Loucy (cell line): ENCODE data around the gene DUSP2.

Experiments used
- H2AFZ ChIP-seq: fragments of 200-600 bp; sonication (generic); 2 replicates; pipeline ENCODE4 v1.6.0; 2016; ENCODE audit warnings: antibody characterized with exemption, mild to moderate bottlenecking, low read length, moderate library complexity
- H3F3A ChIP-seq: fragments of 200-600 bp; 2 replicates; pipeline ENCODE4 v1.6.0; 2016; ENCODE audit warnings: antibody characterized with exemption, low read depth, mild to moderate bottlenecking
- H3K27me3 ChIP-seq: fragments of 200-600 bp; sonication (generic); 2 replicates; pipeline ENCODE4 v1.6.1; 2014; ENCODE audit warnings: low read length, mild to moderate bottlenecking; ENCODE audit not compliant: insufficient read depth, poor library complexity, severe bottlenecking
- H3K36me3 ChIP-seq: fragments of 200-600 bp; sonication (generic); 2 replicates; pipeline ENCODE4 v1.6.1; 2016; ENCODE audit warnings: low read length; ENCODE audit not compliant: insufficient read depth
- H3K4me1 ChIP-seq: fragments of 200-600 bp; sonication (generic); 2 replicates; pipeline ENCODE4 v1.5.1; 2014; ENCODE audit warnings: low read length, mild to moderate bottlenecking; ENCODE audit not compliant: insufficient read depth, poor library complexity, severe bottlenecking
- H3K4me2 ChIP-seq: fragments of 200-600 bp; sonication (generic); 2 replicates; pipeline ENCODE4 v1.6.0; 2014; ENCODE audit warnings: antibody characterized with exemption, low read length, low read depth, mild to moderate bottlenecking; ENCODE audit not compliant: poor library complexity, severe bottlenecking
- H3K4me3 ChIP-seq: fragments of 200-600 bp; sonication (generic); 2 replicates; pipeline ENCODE4 v1.5.1; 2014; ENCODE audit warnings: low read length, mild to moderate bottlenecking, mixed read lengths; ENCODE audit not compliant: poor library complexity, severe bottlenecking
- H3K79me2 ChIP-seq: fragments of 200-600 bp; sonication (generic); 2 replicates; pipeline ENCODE4 v1.6.1; 2014; ENCODE audit warnings: low read length; ENCODE audit not compliant: insufficient read depth
- H3K9ac ChIP-seq: fragments of 200-600 bp; sonication (generic); 2 replicates; pipeline ENCODE4 v1.6.0; 2014; ENCODE audit warnings: mild to moderate bottlenecking, low read depth, low read length, moderate library complexity; ENCODE audit not compliant: poor library complexity, severe bottlenecking
- H3K9me2 ChIP-seq: fragments of 200-600 bp; sonication (generic); replicated peaks from 2 replicates; pipeline ENCODE4 v1.6.1; 2016; ENCODE audit warnings: low read depth, low read length, mixed read lengths
- H3K9me3 ChIP-seq: fragments of 200-600 bp; sonication (generic); 2 replicates; pipeline ENCODE4 v1.6.1; 2014; ENCODE audit warnings: mild to moderate bottlenecking, antibody characterized with exemption, low read length, low read depth; ENCODE audit not compliant: insufficient read depth
- H4K20me1 ChIP-seq: fragments of 200-600 bp; sonication (generic); 2 replicates; pipeline ENCODE4 v1.6.0; 2014; ENCODE audit warnings: antibody characterized with exemption, low read length, mild to moderate bottlenecking; ENCODE audit not compliant: insufficient read depth, poor library complexity, severe bottlenecking
- CTCF ChIP-seq: fragments of 200-600 bp; sonication (generic); conservative IDR thresholded peaks from 2 replicates; pipeline ENCODE4 v1.5.1; 2014; ENCODE audit warnings: mild to moderate bottlenecking, antibody characterized with exemption, low read length
- EZH2phosphoT487 ChIP-seq: fragments of 200-600 bp; IDR thresholded peaks from 2 replicates; pipeline ENCODE4 v1.6.1; 2018; ENCODE audit warnings: antibody characterized with exemption, mild to moderate bottlenecking, moderate library complexity, borderline replicate concordance

Gene DUSP2

DNA sequence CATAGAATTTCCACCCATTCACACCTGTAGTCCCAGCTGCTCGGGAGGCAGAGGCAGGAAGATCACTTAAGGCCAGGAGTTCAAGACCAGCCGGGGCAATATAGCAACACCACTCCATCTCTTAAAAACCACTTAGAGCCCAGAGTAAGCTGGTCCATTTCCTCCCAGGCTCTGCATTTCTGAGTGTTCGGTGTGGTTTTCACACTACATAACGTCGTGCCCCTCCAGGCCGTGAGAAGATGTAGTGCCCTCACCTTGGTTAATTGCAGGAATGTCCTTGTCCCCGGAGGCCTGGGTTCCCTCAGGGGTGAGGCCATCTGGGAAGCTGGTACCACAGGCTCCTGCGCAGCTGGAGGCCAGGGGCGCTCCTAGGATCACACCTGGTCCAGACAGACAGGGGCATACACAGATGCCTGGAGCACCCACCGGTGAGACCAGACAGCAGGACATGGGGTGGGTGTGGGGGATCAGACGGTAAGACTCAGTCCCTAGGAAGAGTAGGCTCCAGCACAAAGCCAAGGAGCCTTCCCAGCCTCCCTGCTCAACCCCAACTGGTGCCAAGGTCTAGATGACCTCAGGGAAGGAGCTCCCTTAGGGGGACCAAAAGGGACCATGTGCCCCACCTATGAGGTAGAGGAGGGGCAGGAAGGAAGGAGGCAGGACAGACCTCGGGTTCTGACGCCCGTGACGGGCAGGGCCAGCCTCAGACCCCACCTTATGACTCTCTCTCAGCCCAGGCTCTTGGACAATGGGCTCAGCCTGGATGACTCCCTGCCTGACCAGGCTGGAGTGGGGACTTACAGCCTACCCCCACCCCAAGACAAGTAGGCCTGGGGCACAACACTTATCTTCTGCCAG lies 7.7 kb downstream of the DUSP2 start:
- no peak overlapping the region for H3K4me3 ChIP-seq
- H3K4me1 ChIP-seq = no peaks in the 10 kb centered on the region
- no peaks in the 10 kb centered on the region for H3K36me3 ChIP-seq
- no peaks in the 10 kb centered on the region for H3F3A ChIP-seq
- H3K9me2 ChIP-seq = no peaks in the 10 kb centered on the region
- no peaks in the 10 kb centered on the region for H3K27me3 ChIP-seq
- H2AFZ ChIP-seq = no peak overlapping the region
- H4K20me1 ChIP-seq = no peaks in the 10 kb centered on the region
- no peak overlapping the region for H3K9ac ChIP-seq
- H3K4me2 ChIP-seq = no peak overlapping the region
- no peaks in the 10 kb centered on the region for H3K9me3 ChIP-seq
- no peak for TF ChIP-seq CTCF
- TF ChIP-seq EZH2phosphoT487 = no peak
- 0 out of 2 replicates have a peak, but pooled peaks cover 4% of the 10 kb centered on the region for H3K79me2 ChIP-seq

GRCh38 chr2:96136129-96136720 lies 9.0 kb downstream of the DUSP2 start:
- Histone ChIP-seq H3K4me2 (no peak overlapping the region), H3K4me3 (no peak overlapping the region), H2AFZ (no peak overlapping the region), H3K9ac (no peak overlapping the region), H3K79me2 (no peaks in the 10 kb centered on the region), H3K4me1 (no peaks in the 10 kb centered on the region), H4K20me1 (no peaks in the 10 kb centered on the region), H3K9me3 (no peaks in the 10 kb centered on the region), H3K36me3 (no peaks in the 10 kb centered on the region), H3F3A (no peaks in the 10 kb centered on the region), H3K27me3 (no peaks in the 10 kb centered on the region), H3K9me2 (no peaks in the 10 kb centered on the region)
- TF ChIP-seq EZH2phosphoT487 = no peak
- TF ChIP-seq CTCF = no peak

- TF ChIP-seq EZH2phosphoT487 = no peak
- TF ChIP-seq CTCF = no peak
- Histone ChIP-seq H3K4me3 (no peak overlapping the region), H3K79me2 (no peaks in the 10 kb centered on the region), H3K4me2 (no peak overlapping the region), H2AFZ (no peak overlapping the region), H3K9me3 (no peaks in the 10 kb centered on the region), H3K9me2 (no peaks in the 10 kb centered on the region), H3K36me3 (no peaks in the 10 kb centered on the region), H3F3A (no peaks in the 10 kb centered on the region), H3K4me1 (no peaks in the 10 kb centered on the region), H3K9ac (no peak overlapping the region), H3K27me3 (no peaks in the 10 kb centered on the region), H4K20me1 (no peaks in the 10 kb centered on the region)
These were observed 9.6 kb downstream of the DUSP2 start for GRCh38 chr2:96135621-96136020.
